NCI-H748 treated with DMSO at 0.1 percent for 48 hours (cell line): Measurements from ENCODE around the gene RETREG2.

Source experiments
- DNase-seq: peaks from one replicate; lab custom pipeline; 2025; lab: John Stamatoyannopoulos, UW

Gene RETREG2

GRCh38 chr2:219215871-219216534 lies 37.9 kb downstream of the RETREG2 start:
- DNase-seq: no peak

GRCh38 chr2:219216535-219216915 lies 38.5 kb downstream of the RETREG2 start:
- DNase-seq: no peak

DNA sequence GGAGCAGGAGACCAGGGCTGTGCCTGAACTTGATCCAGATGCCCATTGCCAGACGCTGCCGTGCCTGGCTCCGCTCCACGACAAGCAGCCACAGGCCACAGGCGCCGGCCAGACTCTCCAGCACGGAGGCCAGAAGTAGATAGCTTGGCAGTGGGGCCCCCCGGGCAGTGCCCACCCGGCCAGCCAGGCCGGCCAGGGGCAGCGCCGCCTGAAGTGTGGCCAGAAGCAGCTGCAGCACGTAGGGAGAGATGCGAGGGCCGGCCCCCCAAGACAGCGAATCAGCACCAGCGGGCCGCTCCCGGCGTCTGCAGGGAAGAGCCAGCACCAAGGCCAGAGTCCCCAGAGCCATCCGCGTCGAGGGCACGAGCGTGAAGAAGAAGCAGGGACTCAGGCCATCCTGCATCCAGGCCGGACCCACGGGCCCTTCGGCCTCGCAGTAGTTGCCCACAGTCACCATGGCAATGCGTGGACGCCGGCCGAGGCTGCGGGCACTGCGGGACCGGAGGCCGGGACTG lies 40.2 kb downstream of the RETREG2 start:
- DNase-seq: peak; percentile 68

GRCh38 chr2:219218732-219219701 lies 40.9 kb downstream of the RETREG2 start, which contains the start of gene ABCB6:
ABCB6 (minus strand) TSS chr2:219218958; CDS start chr2:219218673, 285 bp downstream.
- peak; percentile 83 for DNase-seq

GRCh38 chr2:219219784-219220532 lies 41.9 kb downstream of the RETREG2 start:
- DNase-seq: no peak

- DNase-seq: no peak
Observed at GRCh38 chr2:219220652-219221402, 42.8 kb downstream of the RETREG2 start.

GRCh38 chr2:219221957-219222518 lies 44.0 kb downstream of the RETREG2 start:
- DNase-seq: no peak

DNA sequence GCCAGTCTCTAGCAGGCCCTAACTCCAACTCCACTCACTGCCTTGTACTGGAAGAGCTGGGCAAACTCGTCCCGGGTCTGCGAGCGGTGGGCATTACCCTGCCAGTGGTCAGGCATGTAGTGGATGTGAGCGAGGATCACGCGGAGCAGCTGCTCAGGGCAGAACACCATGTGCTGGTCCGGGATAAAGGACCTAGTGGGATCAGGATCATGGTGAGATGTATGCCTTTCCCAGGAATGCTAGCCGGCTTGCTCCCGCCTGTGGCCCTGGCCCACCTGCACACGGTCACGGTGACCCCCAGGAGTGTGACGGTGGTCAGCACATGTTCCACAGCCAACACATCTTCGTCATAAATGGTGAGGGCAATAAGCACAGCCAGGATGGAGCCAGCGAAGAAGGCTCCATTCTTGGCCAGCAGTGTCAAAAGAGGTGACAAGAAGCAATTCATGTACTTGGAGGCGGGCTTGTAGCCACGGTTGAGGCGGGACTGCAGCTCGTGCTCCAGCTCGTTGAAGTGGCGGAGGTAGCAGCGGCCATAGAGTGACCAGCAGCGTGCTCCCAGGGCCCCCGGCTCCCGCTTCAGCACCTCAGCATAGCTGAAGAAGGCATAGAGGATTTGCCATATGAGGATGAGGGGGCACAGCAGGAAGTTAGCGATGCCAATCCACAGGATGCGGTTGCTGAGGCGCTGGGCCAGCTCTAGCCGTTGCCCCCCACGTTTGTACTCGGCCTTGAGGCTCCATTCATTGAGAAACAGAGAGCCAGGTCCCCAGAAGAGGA lies 45.9 kb downstream of the RETREG2 start:
- no peak for DNase-seq

DNA sequence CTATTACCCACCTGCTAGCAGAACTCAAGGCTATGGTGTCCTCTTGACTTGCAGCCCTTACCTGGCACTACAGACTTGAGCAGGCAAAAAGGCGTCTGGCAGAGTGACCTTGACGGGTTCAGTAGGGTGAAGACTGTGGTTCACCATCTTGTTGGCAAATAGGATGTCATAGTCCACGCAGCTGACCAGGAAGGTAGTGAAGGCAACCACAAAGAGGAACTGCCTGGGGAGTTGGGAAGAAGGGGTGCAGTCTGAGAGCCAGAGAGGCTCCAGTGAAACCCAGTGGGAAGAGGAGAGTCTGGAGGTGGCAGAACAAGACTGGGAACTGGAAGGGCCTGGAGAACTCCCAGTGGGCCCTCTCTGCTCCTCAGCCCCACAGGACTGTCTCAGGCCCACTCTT lies 47.3 kb downstream of the RETREG2 start:
- no peak for DNase-seq

GRCh38 chr2:219228041-219228910 lies 50.2 kb downstream of the RETREG2 start:
- no peak for DNase-seq

- DNase-seq: no peak
Observed at GRCh38 chr2:219228911-219229304, 50.8 kb downstream of the RETREG2 start.

GRCh38 chr2:219229305-219230058 lies 51.4 kb downstream of the RETREG2 start, which contains the start of the genes ANKZF1 and ATG9A:
ANKZF1 (plus strand) TSS chr2:219229806; CDS start chr2:219230258, 452 bp downstream.
ATG9A (minus strand) TSS chr2:219229636; CDS start chr2:219228024, 1,612 bp downstream.
- DNase-seq: peak; percentile 96

DNA sequence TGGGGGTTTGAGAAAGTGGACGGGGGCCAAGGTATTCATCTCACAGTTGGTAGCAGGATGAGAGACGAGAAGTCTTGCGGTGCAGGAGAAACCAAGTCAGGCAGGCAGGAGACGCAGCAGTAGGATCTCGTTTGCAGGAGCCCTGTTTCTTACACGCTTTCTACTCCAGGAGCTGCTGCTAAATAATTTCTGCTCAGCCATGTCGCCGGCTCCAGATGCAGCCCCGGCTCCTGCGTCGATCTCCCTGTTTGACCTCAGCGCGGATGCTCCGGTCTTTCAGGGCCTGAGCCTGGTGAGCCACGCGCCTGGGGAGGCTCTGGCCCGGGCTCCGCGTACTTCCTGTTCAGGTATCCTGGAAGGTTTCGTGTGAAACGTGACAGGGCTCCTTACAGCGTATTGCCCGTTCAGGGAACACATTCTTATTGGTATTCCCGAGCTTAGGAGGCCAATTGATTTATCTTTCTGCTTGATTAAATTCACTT lies 52.0 kb downstream of the RETREG2 start:
- DNase-seq: no peak

GRCh38 chr2:219234331-219234730 lies 56.3 kb downstream of the RETREG2 start:
- DNase-seq: no peak
